ENCODE data around the gene TPM1. TPM values are rescaled to one million over a fixed set of nuclear protein-coding genes. Genes with fewer than 3 reads are reported as not detected.

The TPM1 gene
- total RNA-seq, 1 experiment from 2014 or later = 748 TPM

DNA sequence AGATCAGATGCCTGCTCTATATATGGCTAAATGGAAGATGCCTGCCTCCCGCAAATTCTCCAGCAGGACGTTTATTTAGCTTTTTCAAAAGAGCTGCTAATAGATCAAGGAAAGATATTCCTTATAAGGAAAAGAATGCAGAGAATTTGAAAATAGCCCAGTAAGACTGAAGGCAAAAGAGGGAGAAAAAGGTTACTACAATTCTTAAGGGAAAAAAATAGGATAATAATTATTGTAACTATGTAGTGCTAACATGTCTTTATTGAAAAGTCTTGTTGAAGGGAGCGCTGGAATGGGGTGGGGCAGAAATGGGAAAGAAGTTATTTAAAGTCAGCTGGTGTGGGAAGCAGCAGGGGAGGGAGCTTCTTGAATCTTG lies 2.9 kb downstream of the TPM1 start:
- Histone ChIP-seq H4K91ac (ENCODE audit: insufficient read length, low read depth, low read length) (no peak overlapping the region), H3K79me2 (ENCODE audit: insufficient read depth, low read length) (peaks cover 11% of the 10 kb centered on the region; the same call in 1 of the 2 replicates), H3K18ac (ENCODE audit: insufficient read length, low read depth, low read length) (no peak overlapping the region), H4K20me1 (ENCODE audit: control insufficient read depth, insufficient read depth, insufficient read length) (no peaks in the 10 kb centered on the region), H2BK120ac (ENCODE audit: low read depth, low read length, poor library complexity, severe bottlenecking) (no peak overlapping the region), H2AFZ (ENCODE audit: low read length) (no peak overlapping the region), H3K27me3 (ENCODE audit: insufficient read depth, low read length) (no peaks in the 10 kb centered on the region; the same call in 1 of the 2 replicates), H3K56ac (ENCODE audit: insufficient read length, low read depth, low read length) (no peak overlapping the region), H2BK5ac (ENCODE audit: insufficient read length, low read length) (no peak overlapping the region), H3K23ac (ENCODE audit: insufficient read length, low read depth, low read length) (no peak overlapping the region), H2BK20ac (ENCODE audit: low read depth, low read length, poor library complexity, severe bottlenecking) (no peak overlapping the region), H2BK15ac (ENCODE audit: low read depth, low read length) (no peak overlapping the region), H3K9me3 (ENCODE audit: control insufficient read depth, low read depth, low read length) (no peaks in the 10 kb centered on the region), H2BK12ac (ENCODE audit: insufficient read length, low read depth, low read length) (no peak overlapping the region), H3K23me2 (ENCODE audit: insufficient read length, low read depth, low read length, poor library complexity, severe bottlenecking) (peaks cover 36% of the 10 kb centered on the region), H3K9ac (ENCODE audit: extremely low read depth, insufficient read length, low read length) (no peak overlapping the region), H2AK5ac (ENCODE audit: insufficient read length, low read length) (no peak overlapping the region), H3K4ac (ENCODE audit: low read depth, low read length) (no peak overlapping the region), H4K8ac (replicated peaks; ENCODE audit: insufficient read length, low read depth, low read length) (no peak overlapping the region), H3T11ph (ENCODE audit: low read length) (no peak overlapping the region), H4K5ac (ENCODE audit: insufficient read length, low read depth, low read length) (no peak overlapping the region), H3K4me1 (ENCODE audit: insufficient read depth, low read length) (peaks cover 12% of the 10 kb centered on the region), H3K27ac (ENCODE audit: insufficient read length, low read depth, low read length) (peak overlapping the region; percentile 17), H3K79me1 (ENCODE audit: insufficient read depth, low read depth, low read length, poor library complexity, severe bottlenecking) (no peaks in the 10 kb centered on the region), H3K14ac (ENCODE audit: insufficient read depth, low read length) (no peak overlapping the region), H3K4me2 (ENCODE audit: insufficient read depth, insufficient read length, low read length) (peak overlapping the region; percentile 62)
- Mint-ChIP-seq H3K4me3 (peak overlapping the region; percentile 97 to 99), H3K27ac (peak overlapping the region; percentile 49 to 98 (median 53); a peak in 4 of 7 replicates), H3K27me3 (ENCODE audit: low read depth) (peaks cover 2% of the 10 kb centered on the region), H3K9me3 (peaks cover 0 to 4% of the 10 kb centered on the region in 2 experiments; a peak in 2 of 5 replicates), H3K4me1 (peaks cover 69 to 70% of the 10 kb centered on the region in 2 experiments), H3K36me3 (ENCODE audit: insufficient read depth in 1 of 3, low read depth in 3 of 3) (peaks cover 24 to 66% (median 55%) of the 10 kb centered on the region in 3 experiments)
- TF ChIP-seq, protein P1, sequence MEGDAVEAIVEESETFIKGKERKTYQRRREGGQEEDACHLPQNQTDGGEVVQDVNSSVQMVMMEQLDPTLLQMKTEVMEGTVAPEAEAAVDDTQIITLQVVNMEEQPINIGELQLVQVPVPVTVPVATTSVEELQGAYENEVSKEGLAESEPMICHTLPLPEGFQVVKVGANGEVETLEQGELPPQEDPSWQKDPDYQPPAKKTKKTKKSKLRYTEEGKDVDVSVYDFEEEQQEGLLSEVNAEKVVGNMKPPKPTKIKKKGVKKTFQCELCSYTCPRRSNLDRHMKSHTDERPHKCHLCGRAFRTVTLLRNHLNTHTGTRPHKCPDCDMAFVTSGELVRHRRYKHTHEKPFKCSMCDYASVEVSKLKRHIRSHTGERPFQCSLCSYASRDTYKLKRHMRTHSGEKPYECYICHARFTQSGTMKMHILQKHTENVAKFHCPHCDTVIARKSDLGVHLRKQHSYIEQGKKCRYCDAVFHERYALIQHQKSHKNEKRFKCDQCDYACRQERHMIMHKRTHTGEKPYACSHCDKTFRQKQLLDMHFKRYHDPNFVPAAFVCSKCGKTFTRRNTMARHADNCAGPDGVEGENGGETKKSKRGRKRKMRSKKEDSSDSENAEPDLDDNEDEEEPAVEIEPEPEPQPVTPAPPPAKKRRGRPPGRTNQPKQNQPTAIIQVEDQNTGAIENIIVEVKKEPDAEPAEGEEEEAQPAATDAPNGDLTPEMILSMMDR (conservative IDR thresholded peaks at IDR 0.05) = no peak
- WGBS (ENCODE audit: extremely low coverage, insufficient read length, low lambda C conversion rate) = no CpG with 5 or more reads among the region's 3 CpGs
- DNase-seq = no peak

All from H9 (cell line).